CD4-positive, alpha-beta T cell (primary cell): ENCODE data around the gene PGRMC2. TPM values are rescaled to one million over a fixed set of nuclear protein-coding genes. Genes with fewer than 3 reads are reported as not detected.

ENCODE experiments used
- ATAC-seq: fragments of 200-7000 bp; cut with Tn5 transposase; one replicate; pipeline ENCODE4 v1.10.0; 2022; ENCODE audit warnings: mild to moderate bottlenecking; ENCODE audit not compliant: poor library complexity
- CTCF ChIA-PET: fragments of 350-600 bp; sonication (Branson Sonifier 250); formaldehyde crosslinking; loops from one replicate; lab custom pipeline; 2021; ENCODE audit warnings: antibody characterized with exemption, inconsistent platforms; lab: Charles Lee
- POLR2A ChIA-PET: fragments of 350-600 bp; sonication (Branson Sonifier 250); formaldehyde crosslinking; loops from one replicate; lab custom pipeline; 2021; ENCODE audit warnings: antibody characterized with exemption, inconsistent platforms; lab: Charles Lee
- DNase-seq, 14 experiments: peaks; one replicate each; pipeline ENCODE4 v3.0.0-alpha.2; 2013 to 2020; ENCODE audit warnings: mixed read lengths in 2 of 14
- H3K27ac ChIP-seq, 2 donors: one replicate each; pipeline versions ENCODE4 v1.5.1 to v1.7.0; 2013; ENCODE audit warnings: low read length in 2 of 2, low read depth in 1 of 2, mild to moderate bottlenecking in 1 of 2
- H3K27me3 ChIP-seq, 2 experiments: 1 replicate in 1 of 2; 2 replicates in 1 of 2; pipeline versions ENCODE4 v1.6.1 to v1.7.0; 2013; ENCODE audit warnings: low read length in 2 of 2, control low read depth in 1 of 2, mild to moderate bottlenecking in 1 of 2, moderate library complexity in 1 of 2; ENCODE audit not compliant: insufficient read depth in 2 of 2, control insufficient read depth in 1 of 2
- H3K36me3 ChIP-seq: one replicate; pipeline ENCODE4 v1.6.1; 2013; ENCODE audit warnings: low read length, control low read depth; ENCODE audit not compliant: insufficient read depth
- H3K4me1 ChIP-seq: one replicate; pipeline ENCODE4 v1.6.1; 2013; ENCODE audit warnings: low read length, control low read depth; ENCODE audit not compliant: insufficient read depth
- H3K4me3 ChIP-seq: one replicate; pipeline ENCODE4 v1.5.1; 2013; ENCODE audit warnings: mild to moderate bottlenecking, low read length, moderate library complexity
- H3K9me3 ChIP-seq, 2 experiments: 1 replicate in 1 of 2; 2 replicates in 1 of 2; pipeline versions ENCODE4 v1.6.1 to v1.7.0; 2013; ENCODE audit warnings: low read length in 2 of 2, mild to moderate bottlenecking in 2 of 2, control low read depth in 1 of 2, moderate library complexity in 1 of 2; ENCODE audit not compliant: control insufficient read depth in 1 of 2, insufficient read depth in 1 of 2
- H3K27ac Mint-ChIP-seq: one replicate; pipeline ENCODE4 v1.8.0; 2020; ENCODE audit warnings: mixed read lengths
- H3K27me3 Mint-ChIP-seq: one replicate; pipeline ENCODE4 v1.8.0; 2021; ENCODE audit warnings: mixed read lengths
- H3K36me3 Mint-ChIP-seq: one replicate; pipeline ENCODE4 v1.8.0; 2021; ENCODE audit warnings: low read depth, mixed read lengths
- H3K4me1 Mint-ChIP-seq: one replicate; pipeline ENCODE4 v1.8.0; 2021; ENCODE audit warnings: low read depth, mixed read lengths
- H3K4me3 Mint-ChIP-seq: one replicate; pipeline ENCODE4 v1.8.0; 2020; ENCODE audit warnings: mild to moderate bottlenecking, mixed read lengths
- H3K9me3 Mint-ChIP-seq: one replicate; pipeline ENCODE4 v1.8.0; 2020; ENCODE audit warnings: mixed read lengths
- intact Hi-C, 2 experiments: fragments of 100-400 bp; cut with DNase I in 1 of 2; cut with micrococcal nuclease in 1 of 2; formaldehyde crosslinking; loops; one replicate each; pipeline versions ENCODE4 v1.15.1 to v1.9.0; 2023 to 2025; cut with DNase I, micrococcal nuclease
- total RNA-seq, 174 experiments: library from RNA in 2 of 174; stranded (reverse) in 2 of 174; gene quantifications; one replicate each; pipeline ENCODE4 v1.2.3 and lab custom pipeline; 2021 to 2026
- TF ChIP-seq, protein P1 (sequence below): fragments of 200-600 bp; IDR thresholded peaks from one replicate; pipeline ENCODE4 v1.8.0; 2022; ENCODE audit warnings: antibody characterized with exemption, mild to moderate bottlenecking

PGRMC2 gene
- total RNA-seq, 2 experiments from 2014 or later, result 92.8 to 99.9 TPM

DNA sequence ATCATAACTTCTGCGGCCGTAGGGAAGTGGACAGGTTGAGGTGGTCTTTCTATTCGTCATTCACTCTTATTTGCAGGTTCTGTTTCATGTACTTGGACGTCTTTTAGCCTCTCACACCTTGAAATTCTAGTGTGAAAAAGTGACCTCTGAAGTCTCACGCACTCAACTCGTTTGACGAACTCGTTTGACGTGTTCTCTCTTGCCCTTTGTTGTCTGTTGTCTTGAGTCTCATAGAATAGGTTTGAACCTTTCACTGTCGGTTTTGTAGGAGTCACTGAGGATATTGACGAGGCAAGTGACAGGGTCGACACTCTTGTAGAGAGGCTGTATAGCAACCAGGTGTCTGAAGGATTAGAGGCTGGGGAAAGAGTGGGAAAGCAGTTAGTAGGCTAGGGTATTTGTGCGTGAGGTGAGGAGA, 1.1 kb upstream of the PGRMC2 start:
- peaks cover 40% of the 10 kb centered on the region for H3K4me1 Mint-ChIP-seq
- Histone ChIP-seq H3K4me1 (peaks cover 25% of the 10 kb centered on the region), H3K27me3 (no peaks in the 10 kb centered on the region), H3K36me3 (no peaks in the 10 kb centered on the region), H3K27ac (peak overlapping the region; percentile 90 to 98), H3K4me3 (peak overlapping the region; percentile 69), H3K9me3 (no peaks in the 10 kb centered on the region)
- H3K27me3 Mint-ChIP-seq, result no peaks in the 10 kb centered on the region
- peaks cover 10% of the 10 kb centered on the region for H3K36me3 Mint-ChIP-seq
- POLR2A ChIA-PET, result interaction anchor here (1.1 to 4.2 kb wide), 7 partner anchors 13 to 804 kb away, joined by 3 to 25 read pairs (median 7); partner anchors contain the start of genes ABHD18, LARP1B, MFSD8 and SCLT1
- ATAC-seq (peak; percentile 45), DNase-seq (peak in 11 of 14 experiments; percentile 4 to 88 (median 26))
- no peaks in the 10 kb centered on the region for H3K9me3 Mint-ChIP-seq
- CTCF ChIA-PET, result no interaction called here
- peak overlapping the region; percentile 91 for H3K27ac Mint-ChIP-seq
- peak overlapping the region; percentile 90 for H3K4me3 Mint-ChIP-seq
- intact Hi-C loops, result loop anchor here (1.0 to 10.0 kb wide), 9 partner anchors 20 to 809 kb away; partner anchors contain the start of genes C4orf33 (in 2 of the 2), ABHD18 (in 1 of the 2), LARP1B (in 1 of the 2) and MFSD8 (in 1 of the 2)
- TF ChIP-seq, protein P1, sequence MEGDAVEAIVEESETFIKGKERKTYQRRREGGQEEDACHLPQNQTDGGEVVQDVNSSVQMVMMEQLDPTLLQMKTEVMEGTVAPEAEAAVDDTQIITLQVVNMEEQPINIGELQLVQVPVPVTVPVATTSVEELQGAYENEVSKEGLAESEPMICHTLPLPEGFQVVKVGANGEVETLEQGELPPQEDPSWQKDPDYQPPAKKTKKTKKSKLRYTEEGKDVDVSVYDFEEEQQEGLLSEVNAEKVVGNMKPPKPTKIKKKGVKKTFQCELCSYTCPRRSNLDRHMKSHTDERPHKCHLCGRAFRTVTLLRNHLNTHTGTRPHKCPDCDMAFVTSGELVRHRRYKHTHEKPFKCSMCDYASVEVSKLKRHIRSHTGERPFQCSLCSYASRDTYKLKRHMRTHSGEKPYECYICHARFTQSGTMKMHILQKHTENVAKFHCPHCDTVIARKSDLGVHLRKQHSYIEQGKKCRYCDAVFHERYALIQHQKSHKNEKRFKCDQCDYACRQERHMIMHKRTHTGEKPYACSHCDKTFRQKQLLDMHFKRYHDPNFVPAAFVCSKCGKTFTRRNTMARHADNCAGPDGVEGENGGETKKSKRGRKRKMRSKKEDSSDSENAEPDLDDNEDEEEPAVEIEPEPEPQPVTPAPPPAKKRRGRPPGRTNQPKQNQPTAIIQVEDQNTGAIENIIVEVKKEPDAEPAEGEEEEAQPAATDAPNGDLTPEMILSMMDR, result no peak

DNA sequence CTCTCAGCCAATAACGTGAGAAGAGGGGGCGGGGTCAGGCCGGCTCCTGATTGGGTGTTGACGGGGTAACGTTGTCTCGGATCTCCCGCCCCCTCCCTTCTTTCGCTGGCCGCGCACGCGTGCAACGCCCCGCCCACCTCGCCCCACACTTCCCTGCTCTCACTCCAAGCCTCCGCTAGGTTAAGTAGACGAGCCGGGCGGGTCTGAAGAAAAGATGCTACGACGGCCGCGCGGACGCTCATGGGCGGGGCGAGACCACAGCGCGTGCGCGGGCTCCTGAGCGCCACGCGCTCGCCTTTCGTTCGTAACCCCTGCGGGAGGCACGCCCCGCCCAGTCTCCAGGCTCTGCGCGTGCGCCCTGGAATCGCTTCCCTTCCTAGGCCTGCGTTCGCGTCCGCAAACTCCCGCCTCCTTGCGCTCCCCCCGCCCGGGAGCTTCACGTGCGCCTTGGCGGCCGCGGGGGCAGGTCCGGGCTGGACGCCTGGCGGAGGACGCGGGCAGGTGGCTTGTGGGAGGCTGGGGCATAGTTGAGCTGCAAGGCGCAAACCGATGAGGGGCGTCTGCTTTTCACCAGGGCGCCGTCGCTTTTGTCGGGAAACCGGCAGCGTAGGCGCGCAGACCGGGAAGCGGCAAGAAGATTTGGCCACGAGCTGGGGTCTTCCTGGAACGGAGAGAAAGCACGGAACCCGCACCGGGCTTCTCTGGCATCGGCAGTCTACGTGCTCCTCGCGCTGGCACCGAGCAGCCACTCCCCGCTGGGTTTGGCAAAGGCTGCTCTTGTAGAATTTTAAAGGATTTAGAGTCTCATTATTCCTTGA, 467 bp upstream of the PGRMC2 start:
- TF ChIP-seq, protein P1, result no peak
- Histone ChIP-seq H3K9me3 (no peaks in the 10 kb centered on the region), H3K4me3 (peak overlapping the region; percentile 69), H3K27me3 (no peaks in the 10 kb centered on the region), H3K4me1 (peaks cover 25% of the 10 kb centered on the region), H3K27ac (peak overlapping the region; percentile 90 to 98), H3K36me3 (no peaks in the 10 kb centered on the region)
- Mint-ChIP-seq H3K27ac (peak overlapping the region; percentile 91), H3K4me3 (peak overlapping the region; percentile 90), H3K27me3 (no peaks in the 10 kb centered on the region), H3K36me3 (peaks cover 13% of the 10 kb centered on the region), H3K9me3 (no peaks in the 10 kb centered on the region), H3K4me1 (peaks cover 43% of the 10 kb centered on the region)
- POLR2A ChIA-PET, result interaction anchor here (1.1 to 4.2 kb wide), 8 partner anchors 12 to 805 kb away, joined by 3 to 25 read pairs (median 6); partner anchors contain the start of genes ABHD18, JADE1, LARP1B and MFSD8
- CTCF ChIA-PET, result no interaction called here
- peak; percentile 76 for ATAC-seq
- intact Hi-C loops, result loop anchor here (1.0 to 10.0 kb wide), 9 partner anchors 19 to 809 kb away; partner anchors contain the start of genes ABHD18 (in 2 of the 2), C4orf33 (in 2 of the 2), MFSD8 (in 2 of the 2) and LARP1B (in 1 of the 2)
- peak; percentile 99 to 100 (median 100) for DNase-seq

DNA sequence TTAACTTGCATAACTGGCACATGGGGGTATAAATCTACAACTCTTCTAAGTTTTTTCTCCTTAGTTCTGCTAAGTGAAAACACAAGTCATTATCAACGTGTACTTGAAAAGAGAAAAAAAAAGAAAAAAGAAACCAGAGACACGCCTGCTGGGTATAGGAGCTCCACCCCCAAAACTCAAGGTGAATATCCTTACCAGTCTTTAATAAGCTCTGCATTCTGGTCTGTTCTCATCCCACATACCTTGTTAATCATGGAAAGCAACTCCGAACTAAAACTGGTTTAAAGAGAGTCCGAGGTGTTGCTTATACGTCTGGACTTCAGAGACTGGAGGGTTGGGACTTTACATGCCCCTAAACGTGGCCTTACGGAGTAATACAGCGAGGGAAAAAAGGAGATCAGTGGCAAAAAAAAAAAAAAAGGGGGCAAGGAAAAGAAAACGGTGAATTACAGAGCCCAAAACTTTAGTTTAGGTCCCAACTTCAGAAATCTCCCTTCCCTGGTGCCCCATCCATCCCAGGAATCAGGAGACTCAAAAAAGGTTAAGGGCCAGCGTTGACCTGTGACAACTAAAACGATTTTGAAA, 1.0 kb downstream of the PGRMC2 start:
- POLR2A ChIA-PET, result interaction anchor here (0.6 to 4.2 kb wide), 8 partner anchors 10 to 807 kb away, joined by 3 to 25 read pairs (median 4); partner anchors contain the start of genes ABHD18, LARP1B, MFSD8 and PLK4
- H3K27ac Mint-ChIP-seq, result peak overlapping the region; percentile 91
- H3K4me3 Mint-ChIP-seq, result peak overlapping the region; percentile 90
- ATAC-seq (no peak), DNase-seq (peak in 9 of 14 experiments; percentile 3 to 75 (median 24))
- no peaks in the 10 kb centered on the region for H3K27me3 Mint-ChIP-seq
- TF ChIP-seq, protein P1, result no peak
- CTCF ChIA-PET, result interaction anchor here (1.1 kb wide), 1 partner anchor 525 kb away, joined by 3 read pairs; no protein-coding TSS in a partner anchor
- no peaks in the 10 kb centered on the region for H3K27me3 ChIP-seq
- H3K9me3 Mint-ChIP-seq, result no peaks in the 10 kb centered on the region
- intact Hi-C loops, result loop anchor here (1.0 to 10.0 kb wide), 6 partner anchors 94 to 811 kb away; partner anchors contain the start of genes C4orf33 (in 2 of the 2), ABHD18 (in 1 of the 2), MFSD8 (in 1 of the 2) and PLK4 (in 1 of the 2)
- H3K9me3 ChIP-seq, result no peaks in the 10 kb centered on the region
- peak overlapping the region in 1 of 2 donors; percentile 32 for H3K27ac ChIP-seq
- peak overlapping the region; percentile 69 for H3K4me3 ChIP-seq
- H3K4me1 Mint-ChIP-seq, result peaks cover 57% of the 10 kb centered on the region
- H3K36me3 Mint-ChIP-seq, result peaks cover 21% of the 10 kb centered on the region
- H3K4me1 ChIP-seq, result peaks cover 25% of the 10 kb centered on the region
- H3K36me3 ChIP-seq, result no peaks in the 10 kb centered on the region
